IMR-90 (cell line): ENCODE data around the gene LCNL1. TPM values are rescaled to one million over a fixed set of nuclear protein-coding genes. Genes with fewer than 3 reads are reported as not detected.
A peak's percentile ranks its signal among the peaks of the same experiment; 100 is the strongest.

Experiments
- ATAC-seq: fragments of 200-7000 bp; cut with Tn5 transposase; 2 replicates; pipeline ENCODE4 v1.9.1; 2020; ENCODE audit warnings: low read depth, mild to moderate bottlenecking, moderate library complexity
- BruUV-seq: library from RNA; stranded (reverse); fragments of 400-500 nt; replicated peaks from 2 replicates; lab custom pipeline; 2021; lab: Mats Ljungman, UMichigan
- CTCF ChIA-PET: fragments of 300-600 bp; formaldehyde crosslinking; extraction: SDS; loops from one replicate; lab custom pipeline; 2021; ENCODE audit warnings: antibody characterized with exemption; lab: Yijun Ruan, JAX
- POLR2A ChIA-PET: fragments of 300-600 bp; sonication (Branson Sonifier 250); formaldehyde crosslinking; loops from one replicate; lab custom pipeline; 2022; ENCODE audit warnings: antibody characterized with exemption; ENCODE audit not compliant: unreplicated experiment; lab: Charles Lee
- DNase-seq: peaks from one replicate; pipeline ENCODE4 v3.0.0; 2013
- H2AFZ ChIP-seq: replicated peaks from 2 replicates; pipeline ENCODE3; 2013; ENCODE audit warnings: low read length, mild to moderate bottlenecking; ENCODE audit not compliant: poor library complexity
- H2AK5ac ChIP-seq: 2 replicates; pipeline ENCODE4 v1.6.1; 2013; ENCODE audit warnings: low read depth, low read length, inconsistent platforms
- H2AK9ac ChIP-seq: replicated peaks from 2 replicates; pipeline ENCODE3; 2013; ENCODE audit warnings: mild to moderate bottlenecking, low read depth, low read length, moderate library complexity; ENCODE audit not compliant: poor library complexity
- H2BK120ac ChIP-seq: 2 replicates; pipeline ENCODE4 v1.6.1; 2013; ENCODE audit warnings: low read depth, low read length, inconsistent platforms
- H2BK15ac ChIP-seq: 3 replicates; pipeline ENCODE4 v1.6.1; 2013; ENCODE audit warnings: low read depth, low read length, inconsistent platforms
- H2BK20ac ChIP-seq: 2 replicates; pipeline ENCODE4 v1.6.1; 2013; ENCODE audit warnings: low read depth, mild to moderate bottlenecking, inconsistent platforms, low read length, moderate library complexity
- H2BK5ac ChIP-seq: 2 replicates; pipeline ENCODE4 v1.6.1; 2013; ENCODE audit warnings: mild to moderate bottlenecking, low read depth, low read length, inconsistent platforms; ENCODE audit not compliant: poor library complexity, severe bottlenecking
- H3K14ac ChIP-seq: replicated peaks from 2 replicates; pipeline ENCODE4 v1.6.1; 2013; ENCODE audit warnings: low read depth, low read length, inconsistent platforms
- H3K18ac ChIP-seq: 2 replicates; pipeline ENCODE4 v1.6.1; 2013; ENCODE audit warnings: low read depth, low read length, control low read depth
- H3K23ac ChIP-seq: 2 replicates; pipeline ENCODE4 v1.6.1; 2013; ENCODE audit warnings: low read depth, low read length, inconsistent platforms
- H3K27ac ChIP-seq: 2 replicates; pipeline ENCODE4 v1.5.1; 2013; ENCODE audit warnings: mild to moderate bottlenecking, control low read depth, low read length; ENCODE audit not compliant: insufficient read depth
- H3K27me3 ChIP-seq: 2 replicates; pipeline ENCODE4 v1.6.1; 2013; ENCODE audit warnings: low read length; ENCODE audit not compliant: control insufficient read depth, insufficient read depth
- H3K36me3 ChIP-seq: 2 replicates; pipeline ENCODE4 v1.6.1; 2013; ENCODE audit warnings: low read length, mixed read lengths; ENCODE audit not compliant: control insufficient read depth, insufficient read depth
- H3K4ac ChIP-seq: 2 replicates; pipeline ENCODE4 v1.6.1; 2013; ENCODE audit warnings: low read depth, low read length, inconsistent platforms
- H3K4me1 ChIP-seq: 2 replicates; pipeline ENCODE4 v1.6.1; 2013; ENCODE audit warnings: low read length, mixed read lengths; ENCODE audit not compliant: control insufficient read depth, insufficient read depth
- H3K4me2 ChIP-seq: 2 replicates; pipeline ENCODE4 v1.6.1; 2013; ENCODE audit warnings: low read depth, mild to moderate bottlenecking, control low read depth, low read length, moderate library complexity
- H3K4me3 ChIP-seq: 2 replicates; pipeline ENCODE4 v1.5.1; 2013; ENCODE audit warnings: low read depth, mild to moderate bottlenecking, control low read depth, low read length, moderate library complexity; ENCODE audit not compliant: insufficient read depth
- H3K56ac ChIP-seq: 2 replicates; pipeline ENCODE4 v1.6.1; 2013; ENCODE audit warnings: low read length, inconsistent platforms; ENCODE audit not compliant: insufficient read depth; ENCODE audit errors: extremely low read depth
- H3K79me1 ChIP-seq, 2 experiments: 2 replicates each; pipeline ENCODE4 v1.6.1; 2013; ENCODE audit warnings: low read length in 2 of 2, inconsistent platforms in 1 of 2, low read depth in 1 of 2
- H3K9ac ChIP-seq: 2 replicates; pipeline ENCODE4 v1.6.1; 2013; ENCODE audit warnings: low read depth, low read length, control low read depth
- H3K9me1 ChIP-seq: 2 replicates; pipeline ENCODE4 v1.6.1; 2013; ENCODE audit warnings: low read length, inconsistent platforms; ENCODE audit not compliant: insufficient read depth
- H3K9me3 ChIP-seq: 2 replicates; pipeline ENCODE4 v1.6.1; 2013; ENCODE audit warnings: low read length; ENCODE audit not compliant: control insufficient read depth, insufficient read depth
- H4K20me1 ChIP-seq: 2 replicates; pipeline ENCODE4 v1.6.1; 2013; ENCODE audit warnings: low read length, inconsistent platforms; ENCODE audit not compliant: insufficient read depth
- H4K5ac ChIP-seq: 2 replicates; pipeline ENCODE4 v1.6.1; 2013; ENCODE audit warnings: mild to moderate bottlenecking, low read depth, low read length, control low read depth
- H4K8ac ChIP-seq, 2 experiments: 2 replicates each; pipeline ENCODE4 v1.6.1; 2013; ENCODE audit warnings: low read depth in 2 of 2, low read length in 2 of 2, control low read depth in 1 of 2, inconsistent platforms in 1 of 2
- H4K91ac ChIP-seq: 2 replicates; pipeline ENCODE4 v1.6.1; 2013; ENCODE audit warnings: low read depth, low read length, inconsistent platforms; ENCODE audit not compliant: insufficient read depth
- BHLHE40 ChIP-seq: fragments of 150-350 bp; IDR thresholded peaks from 2 replicates; pipeline ENCODE4 v1.6.1; 2016; ENCODE audit warnings: mild to moderate bottlenecking, low read depth, low read length
- CEBPB ChIP-seq: IDR thresholded peaks from 2 replicates; pipeline ENCODE4 v1.6.1; 2012; ENCODE audit warnings: low read depth, low read length, improper control_type of control experiment
- FOS ChIP-seq: fragments of 150-350 bp; IDR thresholded peaks from 2 replicates; pipeline ENCODE4 v1.6.1; 2016; ENCODE audit warnings: low read depth, low read length
- MXI1 ChIP-seq: IDR thresholded peaks from 2 replicates; pipeline ENCODE4 v1.6.1; 2012; ENCODE audit warnings: low read depth, mild to moderate bottlenecking, low read length, moderate library complexity, borderline replicate concordance
- NFE2L2 ChIP-seq: fragments of 150-350 bp; IDR thresholded peaks from 2 replicates; pipeline ENCODE4 v1.6.1; 2016; ENCODE audit warnings: low read depth, mild to moderate bottlenecking, low read length
- RCOR1 ChIP-seq: IDR thresholded peaks from 2 replicates; pipeline ENCODE4 v1.6.1; 2012; ENCODE audit warnings: mild to moderate bottlenecking, low read length, improper control_type of control experiment; ENCODE audit not compliant: insufficient replicate concordance
- WGBS, 2 experiments: methylation state at CpG; one replicate each; pipeline versions ENCODE4 v1.1.5 to v1.1.7; 2013; ENCODE audit warnings: missing lambda C conversion rate in 2 of 2; ENCODE audit not compliant: insufficient read length in 1 of 2; ENCODE audit errors: extremely low coverage in 2 of 2; 5-methylcytosine and 5-hydroxymethylcytosine counted together
- dilution Hi-C: fragments of 300-500 bp; cut with HindIII; formaldehyde crosslinking; loops from one replicate; pipeline ENCODE4 v1.14.3; 2018; ENCODE audit warnings: low sequenced_read_pairs; ENCODE audit not compliant: unreplicated experiment
- in situ Hi-C: fragments of 300-500 bp; cut with MboI; formaldehyde crosslinking; loops from 3 replicates; pipeline ENCODE4 v1.14.3; 2019; ENCODE audit warnings: low sequenced_read_pairs, inconsistent platforms, mixed read lengths
- intact Hi-C: fragments of 100-400 bp; cut with micrococcal nuclease; formaldehyde crosslinking; loops from 2 replicates; pipeline ENCODE4 v1.10.0; 2022
- polyA plus RNA-seq, 3 experiments: library from polyadenylated mRNA; depleted of rRNA; stranded (reverse); fragments of >200 nt; gene quantifications; 2 replicates each; pipeline ENCODE4 v1.2.3, GENCODE V29; 2012; ENCODE audit warnings: low replicate concordance in 1 of 3
- total RNA-seq: library from RNA; depleted of rRNA; stranded (reverse); fragments of >200 nt; gene quantifications from 2 replicates; pipeline ENCODE4 v1.2.3, GENCODE V29; 2012

The LCNL1 gene
- total and polyA plus RNA-seq, 2 of the 4 experiments (the other 2 are of a cell fraction) = 0.15 TPM; not detected in 1

- Histone ChIP-seq H3K27ac (peak overlapping the region; percentile 83), H3K9me3 (no peaks in the 10 kb centered on the region), H3K27me3 (no peaks in the 10 kb centered on the region), H4K5ac (no peak overlapping the region), H3K14ac (no peak overlapping the region), H3K79me1 (no peaks in the 10 kb centered on the region), H3K23ac (no peak overlapping the region), H3K18ac (no peak overlapping the region), H4K20me1 (no peaks in the 10 kb centered on the region; the same call in 1 of the 2 replicates), H4K8ac (peak overlapping the region in 1 of 2 experiments; percentile 40; a peak in 1 of 4 replicates), H3K4me3 (no peak overlapping the region), H3K4me1 (peaks cover 16% of the 10 kb centered on the region), H2AK5ac (0 out of 2 replicates have a peak overlapping the region, but pooled peaks have one; percentile 35), H3K4me2 (peak overlapping the region; percentile 69), H2AFZ (peak overlapping the region; percentile 4), H2BK20ac (no peak overlapping the region; the same call in 1 of the 2 replicates), H2AK9ac (no peak overlapping the region), H2BK5ac (peak overlapping the region; percentile 57), H3K9me1 (peaks cover 5% of the 10 kb centered on the region; the same call in 1 of the 2 replicates), H3K4ac (peak overlapping the region; percentile 48), H3K9ac (no peak overlapping the region), H2BK15ac (no peak overlapping the region), H2BK120ac (peak overlapping the region; percentile 44; the same call in 1 of the 2 replicates), H4K91ac (no peak overlapping the region), H3K56ac (no peak overlapping the region), H3K36me3 (no peaks in the 10 kb centered on the region)
- ATAC-seq (peak; percentile 75), DNase-seq (peak; percentile 79)
- in situ Hi-C loops (no loop called here), dilution Hi-C loops (no loop called here), intact Hi-C loops (no loop called here)
- 11% methylated on average over 5 of the region's 10 CpGs; no CpG with 5 or more reads in 1 of the 2 experiments for WGBS, 2 experiments
- POLR2A ChIA-PET = no interaction called here
- TF ChIP-seq RCOR1 = no peak
- 0 out of 2 replicates have a peak, but pooled peaks have one; percentile 23 for TF ChIP-seq CEBPB
- no peak for TF ChIP-seq FOS
- no peak for TF ChIP-seq MXI1
- no peak for TF ChIP-seq BHLHE40
- no peak for TF ChIP-seq NFE2L2
- no TSS peak for BruUV-seq
- CTCF ChIA-PET = interaction anchor here (0.6 to 1.4 kb wide), 2 partner anchors 35 to 261 kb away, joined by 3 to 4 read pairs; no protein-coding TSS in a partner anchor
Measured at GRCh38 chr9:137000177-137000930, 17.6 kb downstream of the LCNL1 start.
